HG02943 (cell line): ENCODE results near the gene LAMTOR2.
A peak's percentile ranks its signal among the peaks of the same experiment; 100 is the strongest.
"Not testable (repeated sequence)": the region's sequence is repeated elsewhere in the genome, so short reads cannot be mapped to it uniquely, and the experiment has no call there.

ENCODE experiments used
- ATAC-seq: cut with Tn5 transposase; IDR thresholded peaks from one replicate; pipeline ENCODE4 v1.9.1; 2021; ENCODE audit warnings: mild to moderate bottlenecking, low read depth, moderate library complexity; ENCODE audit not compliant: unreplicated experiment

LAMTOR2 gene

DNA sequence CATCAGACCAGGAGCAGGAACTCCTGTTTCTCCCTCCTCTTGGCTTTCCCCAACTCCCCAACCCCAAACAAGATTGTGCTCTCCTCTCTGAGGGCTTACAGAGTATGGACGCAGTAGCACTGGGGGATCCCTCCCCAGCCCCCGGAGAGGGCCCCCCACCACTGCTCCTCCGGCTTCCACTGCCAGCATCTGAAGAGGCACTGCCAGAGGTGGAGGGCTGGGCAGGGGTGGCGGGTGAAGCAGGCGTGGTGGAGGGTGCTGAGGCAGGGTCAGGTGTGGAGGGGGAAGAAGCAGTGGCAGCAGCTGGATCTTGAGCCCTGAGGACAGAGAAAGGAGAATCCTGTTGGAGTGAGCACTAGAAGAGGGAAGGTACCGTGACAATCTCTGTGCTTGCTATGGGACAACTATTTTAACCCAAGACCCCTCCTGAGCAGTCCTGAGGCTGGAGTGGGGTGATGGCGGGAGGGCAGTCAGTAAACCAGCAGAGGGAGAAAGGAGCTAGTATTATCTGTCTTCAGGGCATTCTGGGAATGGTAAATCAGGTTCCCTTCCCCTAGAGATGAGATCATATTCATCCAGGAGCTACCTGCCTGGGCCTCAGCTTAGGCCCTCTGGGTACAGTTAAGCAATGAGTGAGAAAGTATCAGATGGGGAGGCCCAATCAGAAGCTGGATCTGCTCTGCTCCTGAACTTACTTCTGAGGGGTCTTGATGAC lies 3.4 kb upstream of the LAMTOR2 start:
- no peak for ATAC-seq

- ATAC-seq = no peak
These were observed 1.5 kb upstream of the LAMTOR2 start for GRCh38 chr1:156052862-156053767.

- peak; percentile 57 for ATAC-seq
These were observed 648 bp upstream of the LAMTOR2 start, which contains the start of gene UBQLN4 for GRCh38 chr1:156053768-156054499. TSS of gene UBQLN4 (minus strand) at chr1:156053798. CDS start at chr1:156053701, 97 bp downstream.

DNA sequence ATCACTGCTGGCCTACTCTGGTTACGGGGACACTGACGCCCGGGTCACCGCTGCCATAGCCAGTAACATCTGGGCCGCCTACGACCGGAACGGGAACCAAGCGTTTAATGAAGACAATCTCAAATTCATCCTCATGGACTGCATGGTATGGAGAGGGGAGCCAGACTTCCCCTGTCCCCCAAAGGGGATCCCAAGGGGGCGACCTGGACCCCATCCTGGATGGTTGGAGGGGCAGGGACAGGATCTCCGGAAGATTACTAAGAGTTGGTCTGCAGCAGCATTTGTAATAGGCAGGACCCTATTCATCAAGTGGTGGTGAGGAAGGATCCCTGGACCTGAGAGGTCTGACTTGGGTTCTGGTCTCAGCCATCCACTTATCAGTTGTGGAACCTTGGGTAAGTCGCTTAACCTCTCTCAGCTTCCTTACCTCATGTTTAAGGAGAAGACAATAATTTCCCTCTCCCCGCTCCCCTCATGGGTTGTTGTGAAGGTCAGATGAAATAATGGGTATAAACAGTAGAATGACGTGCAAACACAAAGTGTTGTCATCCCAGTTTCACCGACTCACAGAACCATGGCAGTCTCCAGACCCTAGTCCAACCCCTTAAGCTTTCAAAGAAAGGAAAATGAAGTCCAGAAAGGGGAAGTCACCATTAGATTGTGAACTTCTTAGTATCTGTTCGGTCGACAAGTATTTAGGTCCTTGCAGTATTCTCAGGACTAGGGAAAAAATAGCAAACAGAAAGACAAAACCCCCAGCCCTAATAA lies 883 bp downstream of the LAMTOR2 start:
- no peak for ATAC-seq

GRCh38 chr1:156056326-156056849 lies 1.8 kb downstream of the LAMTOR2 start:
- no peak for ATAC-seq

- no peak for ATAC-seq
These were observed 6.5 kb downstream of the LAMTOR2 start, which contains the start of gene RAB25 for GRCh38 chr1:156060937-156061636. TSS of gene RAB25 (plus strand) at chr1:156061160. CDS start at chr1:156061401, 241 bp downstream.

DNA sequence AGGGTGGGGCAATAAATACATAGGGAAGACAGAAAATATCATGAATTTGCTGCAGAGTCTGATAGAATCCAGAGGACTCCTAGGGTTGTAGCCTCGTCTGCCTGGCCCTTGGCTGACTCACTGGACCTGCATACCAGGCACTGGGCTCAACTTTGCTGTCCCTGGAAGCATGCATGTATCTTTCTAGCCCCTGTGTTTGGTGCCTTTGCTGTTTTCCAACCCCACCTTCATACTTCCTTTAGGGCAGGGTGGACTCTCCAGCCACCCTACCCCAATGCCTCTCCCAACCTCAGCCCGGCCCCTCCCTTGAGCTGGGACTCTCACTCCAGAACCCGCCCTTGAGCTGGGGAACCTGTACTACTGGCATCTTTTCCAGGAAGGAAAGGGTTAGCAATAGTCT lies 7.6 kb downstream of the LAMTOR2 start:
- no peak for ATAC-seq

- no peak for ATAC-seq
These were observed 9.4 kb downstream of the LAMTOR2 start for GRCh38 chr1:156063997-156064285.

DNA sequence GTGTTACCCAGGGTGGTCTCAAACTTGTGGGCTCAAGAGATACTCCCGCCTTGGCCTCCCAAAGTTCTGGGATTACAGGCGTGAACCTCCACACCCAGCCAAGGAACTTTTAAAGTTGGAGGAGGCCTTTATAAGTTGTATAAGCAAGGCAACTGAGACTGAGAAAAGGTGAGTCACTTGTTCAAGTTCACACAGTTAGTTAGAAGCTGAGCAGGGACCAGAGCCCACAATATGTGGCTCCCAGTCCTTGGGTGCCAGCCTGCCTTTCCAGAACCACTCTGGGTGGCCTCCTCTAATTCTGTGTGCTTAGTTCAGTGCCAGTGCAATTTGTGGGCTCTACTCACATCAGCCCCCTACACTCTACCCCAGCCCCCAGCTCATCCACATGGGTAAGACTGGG lies 10.0 kb downstream of the LAMTOR2 start:
- ATAC-seq = no peak

DNA sequence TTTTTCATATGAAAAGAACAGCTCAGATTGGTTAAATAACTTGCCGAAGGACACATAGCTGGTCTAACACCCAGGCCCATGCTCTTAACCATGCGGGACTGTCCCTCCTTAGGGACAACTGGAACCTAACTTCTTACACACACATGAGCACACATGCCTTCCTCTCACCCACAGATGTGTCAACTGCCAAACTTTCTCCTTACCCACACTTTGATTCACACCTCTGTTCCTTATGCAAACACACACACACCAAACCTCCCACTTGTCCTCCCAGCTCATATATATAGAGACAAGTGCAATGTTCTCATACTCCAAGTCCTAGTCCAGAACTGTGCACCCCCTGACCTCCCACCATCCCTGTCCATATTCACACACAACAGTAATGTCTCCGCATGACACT lies 10.6 kb downstream of the LAMTOR2 start:
- no peak for ATAC-seq

GRCh38 chr1:156065871-156066270 lies 11.3 kb downstream of the LAMTOR2 start:
- ATAC-seq = no peak

GRCh38 chr1:156067262-156067661 lies 12.7 kb downstream of the LAMTOR2 start:
- ATAC-seq = no peak

- no peak for ATAC-seq
These were observed 15.2 kb downstream of the LAMTOR2 start for GRCh38 chr1:156069490-156070455.

DNA sequence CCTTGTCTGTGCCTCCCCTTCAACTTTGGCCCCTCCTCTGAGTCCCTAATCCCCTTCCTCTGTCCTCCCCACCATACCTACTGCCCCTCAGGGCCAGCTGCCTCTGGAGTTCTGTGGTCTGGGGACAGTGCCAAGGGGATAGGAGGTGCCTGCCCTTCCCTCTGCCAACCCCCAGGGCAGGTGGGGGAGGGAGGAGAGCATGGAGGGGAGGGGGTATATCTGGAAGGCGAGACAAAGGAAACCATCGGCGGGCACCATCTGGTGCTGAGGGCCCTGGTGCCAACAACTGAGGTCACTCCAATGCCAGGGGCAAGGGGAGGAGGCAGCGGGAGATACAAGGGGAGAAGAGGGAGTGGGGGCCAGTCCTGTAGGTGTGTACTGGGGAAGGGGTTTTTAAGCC lies 16.0 kb downstream of the LAMTOR2 start:
- ATAC-seq = no peak

GRCh38 chr1:156071332-156071816 lies 16.8 kb downstream of the LAMTOR2 start:
- not testable (repeated sequence) for ATAC-seq

- ATAC-seq = no peak
These were observed 17.7 kb downstream of the LAMTOR2 start for GRCh38 chr1:156072251-156072650.

GRCh38 chr1:156073110-156073687 lies 18.6 kb downstream of the LAMTOR2 start:
- ATAC-seq = no peak

DNA sequence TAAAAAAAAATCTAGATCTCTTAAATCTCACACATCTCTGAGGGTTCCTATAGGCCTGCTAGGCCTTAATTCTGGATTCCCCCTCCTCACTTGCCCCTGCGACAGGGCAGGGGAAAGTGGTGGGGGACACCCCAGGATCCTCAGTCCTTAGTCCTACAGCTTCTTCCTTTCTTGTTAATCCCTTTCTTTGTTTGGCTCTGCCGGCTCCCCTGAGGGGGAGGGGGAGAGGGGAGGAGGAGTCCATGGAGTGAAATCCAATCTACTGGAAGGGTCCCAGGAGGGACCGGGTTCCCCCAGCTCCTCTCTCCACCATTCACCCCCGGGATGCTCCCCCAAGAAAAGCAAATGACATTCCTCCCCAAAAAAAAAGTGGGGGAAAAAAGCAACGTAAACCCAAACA lies 19.2 kb downstream of the LAMTOR2 start:
- no peak for ATAC-seq
